SH-SY5Y (cell line): Measurements from ENCODE around the gene LTB.

Experiments
- GATA2 ChIP-seq: IDR thresholded peaks from 2 replicates; pipeline ENCODE4 v1.6.1; 2011; ENCODE audit warnings: mild to moderate bottlenecking, low read depth, low read length
- GATA3 ChIP-seq: IDR thresholded peaks from 2 replicates; pipeline ENCODE4 v1.6.1; 2011; ENCODE audit warnings: low read depth, mild to moderate bottlenecking, low read length, moderate library complexity

GRCh38 chr6:31559958-31560696, 22.1 kb downstream of the LTB start:
- TF ChIP-seq GATA3 (no peak), GATA2 (no peak)
